C4-2B (cell line): ENCODE results near the gene GRB10.
"Not testable (repeated sequence)": the region's sequence is repeated elsewhere in the genome, so short reads cannot be mapped to it uniquely, and the experiment has no call there.

Source experiments
- H3K27ac ChIP-seq: fragments of 450-650 bp; 2 replicates; pipeline ENCODE4 v1.5.1; 2017
- CTCF ChIP-seq: fragments of 450-650 bp; conservative IDR thresholded peaks from 2 replicates; pipeline ENCODE4 v1.5.1; 2017; ENCODE audit warnings: mild to moderate bottlenecking
- ZFX ChIP-seq: fragments of 450-650 bp; IDR thresholded peaks from 2 replicates; pipeline ENCODE4 v1.6.1; 2017

The GRB10 gene

GRCh38 chr7:50589364-50589763 is 193.3 kb downstream of the GRB10 start:
- no peak overlapping the region for H3K27ac ChIP-seq
- TF ChIP-seq ZFX, result no peak
- TF ChIP-seq CTCF, result no peak

- TF ChIP-seq ZFX, result no peak
- no peak overlapping the region for H3K27ac ChIP-seq
These were observed 193.8 kb downstream of the GRB10 start for GRCh38 chr7:50588937-50589336.

- no peak overlapping the region for H3K27ac ChIP-seq
- TF ChIP-seq CTCF, result no peak
- TF ChIP-seq ZFX, result no peak
These were observed 195.0 kb downstream of the GRB10 start for GRCh38 chr7:50587737-50588136.

GRCh38 chr7:50584793-50585408 is 197.8 kb downstream of the GRB10 start:
- H3K27ac ChIP-seq, result no peak overlapping the region
- TF ChIP-seq CTCF, result no peak
- no peak for TF ChIP-seq ZFX

GRCh38 chr7:50584386-50584785 is 198.3 kb downstream of the GRB10 start:
- TF ChIP-seq CTCF (no peak), ZFX (no peak)
- no peak overlapping the region for H3K27ac ChIP-seq

GRCh38 chr7:50583295-50583694 is 199.4 kb downstream of the GRB10 start:
- H3K27ac ChIP-seq, result not testable (repeated sequence)

DNA sequence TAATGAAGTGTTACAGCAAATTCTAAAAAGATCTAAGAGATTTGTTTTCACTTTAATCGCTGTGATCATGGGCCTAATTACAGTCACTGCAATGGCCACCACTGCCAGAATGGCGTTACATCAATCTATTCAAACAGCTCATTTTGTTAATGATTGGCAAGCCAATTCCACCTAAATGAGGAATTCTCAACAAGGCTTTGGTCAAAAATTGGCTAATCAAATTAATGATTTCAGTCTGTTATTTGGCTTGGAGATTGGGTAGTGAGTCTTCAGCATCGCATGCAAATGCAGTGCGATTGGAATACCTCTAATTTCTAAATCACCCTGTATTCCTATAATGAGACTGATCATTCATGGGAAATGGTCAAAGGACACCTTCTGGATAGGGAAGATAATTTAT is 200.4 kb downstream of the GRB10 start:
- not testable (repeated sequence) for H3K27ac ChIP-seq

DNA sequence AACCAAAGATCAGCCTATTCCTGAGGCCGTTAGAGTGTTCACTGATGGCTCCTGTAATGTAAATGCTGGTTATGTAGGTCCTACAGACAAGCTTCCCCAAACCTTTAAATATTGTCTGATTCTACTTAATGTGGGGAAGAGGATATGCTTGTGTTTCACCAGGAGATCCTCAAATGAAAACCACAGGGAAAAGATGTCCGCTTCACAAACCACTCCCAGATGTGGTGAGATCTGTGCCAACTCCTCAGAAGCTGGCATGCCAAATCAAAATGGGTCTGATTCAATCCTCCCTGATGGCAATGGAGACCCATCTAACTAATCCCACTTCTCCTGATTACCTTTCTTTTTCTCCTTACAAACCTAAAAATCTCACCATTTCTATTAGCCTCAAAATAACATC is 202.0 kb downstream of the GRB10 start:
- not testable (repeated sequence) for H3K27ac ChIP-seq

- H3K27ac ChIP-seq, result no peak overlapping the region
- TF ChIP-seq CTCF (no peak), ZFX (no peak)
These were observed 202.6 kb downstream of the GRB10 start for GRCh38 chr7:50580057-50580456.

DNA sequence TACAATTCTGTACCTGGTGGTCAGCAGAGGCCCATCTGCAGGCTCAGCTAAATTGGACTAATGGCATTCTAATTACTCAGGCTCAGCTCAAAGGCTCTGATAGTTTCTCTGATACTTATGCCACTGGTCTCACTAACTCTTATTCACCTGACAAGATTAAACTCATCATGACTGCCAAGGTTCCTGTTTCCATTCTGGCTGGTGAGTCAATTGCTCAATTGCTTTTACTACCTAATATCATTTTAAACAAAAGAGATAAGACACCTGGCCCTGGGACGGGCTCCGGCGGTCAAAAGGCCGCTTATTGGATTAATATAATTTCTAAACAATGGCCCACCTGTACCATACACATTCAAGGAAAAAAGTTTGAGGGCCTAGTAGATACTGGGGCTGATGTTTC is 204.6 kb downstream of the GRB10 start:
- H3K27ac ChIP-seq, result not testable (repeated sequence)
